PC-9 (cell line): ENCODE measurements around the gene TLE4. TPM values are rescaled to one million over a fixed set of nuclear protein-coding genes. Genes with fewer than 3 reads are reported as not detected.

Experiments used
- BruUV-seq: library from RNA; stranded (reverse); fragments of 400-500 nt; replicated peaks from 2 replicates; lab custom pipeline; 2021; lab: Mats Ljungman, UMichigan
- CTCF ChIA-PET: fragments of 300-600 bp; sonication (Branson Sonifier 250); formaldehyde crosslinking; loops from one replicate; lab custom pipeline; 2022; ENCODE audit warnings: antibody characterized with exemption; lab: Charles Lee
- POLR2A ChIA-PET: fragments of 300-600 bp; sonication (Branson Sonifier 250); formaldehyde crosslinking; loops from one replicate; lab custom pipeline; 2022; ENCODE audit warnings: antibody characterized with exemption; ENCODE audit not compliant: unreplicated experiment; lab: Charles Lee
- DNase-seq, 2 experiments: peaks; one replicate each; pipeline versions ENCODE4 v3.0.0 to v3.0.0-alpha.2; 2015 to 2022; ENCODE audit warnings: mixed read lengths in 1 of 2
- H2AFZ ChIP-seq: fragments of 200-600 bp; sonication (generic); 2 replicates; pipeline ENCODE4 v1.8.1; 2017; ENCODE audit warnings: antibody characterized with exemption
- H3F3A ChIP-seq: fragments of 200-600 bp; sonication (generic); 2 replicates; pipeline ENCODE4 v1.8.1; 2017; ENCODE audit warnings: antibody characterized with exemption, mild to moderate bottlenecking, low read depth; ENCODE audit not compliant: insufficient read depth
- H3K27ac ChIP-seq: fragments of 200-600 bp; sonication (generic); 2 replicates; pipeline ENCODE4 v1.6.1; 2016; ENCODE audit warnings: mixed run types
- H3K27me3 ChIP-seq: fragments of 200-600 bp; sonication (generic); 2 replicates; pipeline ENCODE4 v1.6.1; 2016; ENCODE audit warnings: low read depth, mixed run types; ENCODE audit not compliant: insufficient read depth
- H3K36me3 ChIP-seq: fragments of 200-600 bp; sonication (generic); 2 replicates; pipeline ENCODE4 v1.6.1; 2016; ENCODE audit warnings: low read depth, mixed run types
- H3K4me1 ChIP-seq: fragments of 200-600 bp; sonication (generic); replicated peaks from 2 replicates; pipeline ENCODE4 v1.6.1; 2016; ENCODE audit warnings: mixed run types; ENCODE audit not compliant: insufficient read depth
- H3K4me2 ChIP-seq: fragments of 200-600 bp; sonication (generic); 2 replicates; pipeline ENCODE4 v1.6.1; 2017; ENCODE audit warnings: mixed run types
- H3K4me3 ChIP-seq: fragments of 200-600 bp; sonication (generic); 2 replicates; pipeline ENCODE4 v1.6.1; 2016; ENCODE audit warnings: mixed run types
- H3K79me2 ChIP-seq: fragments of 200-600 bp; sonication (generic); 2 replicates; pipeline ENCODE4 v1.6.1; 2017; ENCODE audit warnings: low read depth, mixed run types
- H3K9me2 ChIP-seq: fragments of 200-600 bp; sonication (generic); 2 replicates; pipeline ENCODE4 v1.8.1; 2017; ENCODE audit warnings: mild to moderate bottlenecking; ENCODE audit not compliant: insufficient read depth
- H3K9me3 ChIP-seq: fragments of 200-600 bp; sonication (generic); 2 replicates; pipeline ENCODE4 v1.8.1; 2016; ENCODE audit warnings: low read depth; ENCODE audit not compliant: insufficient read depth
- H4K20me1 ChIP-seq: fragments of 200-600 bp; sonication (generic); 2 replicates; pipeline ENCODE4 v1.8.1; 2017; ENCODE audit not compliant: insufficient read depth
- CTCF ChIP-seq: fragments of 200-600 bp; sonication (generic); conservative IDR thresholded peaks from 2 replicates; pipeline ENCODE4 v1.6.1; 2017; ENCODE audit warnings: mixed run types, antibody characterized with exemption, mild to moderate bottlenecking, moderate library complexity
- EZH2 ChIP-seq: fragments of 200-600 bp; sonication (generic); IDR thresholded peaks from 2 replicates; pipeline ENCODE4 v1.8.0; 2017; ENCODE audit warnings: antibody characterized with exemption, low read depth
- intact Hi-C: fragments of 100-400 bp; cut with micrococcal nuclease; formaldehyde crosslinking; loops from one replicate; pipeline ENCODE4 v1.10.0; 2022; ENCODE audit not compliant: unreplicated experiment
- total RNA-seq: library from RNA; stranded (reverse); gene quantifications from 2 replicates; pipeline ENCODE4 v1.2.3, GENCODE V29; 2021

The TLE4 gene
- total RNA-seq, 1 experiment from 2014 or later: not detected

- no peaks in the 10 kb centered on the region for H3F3A ChIP-seq
- H3K4me2 ChIP-seq: no peak overlapping the region
- no peaks in the 10 kb centered on the region for H3K9me2 ChIP-seq
- H3K27me3 ChIP-seq: no peaks in the 10 kb centered on the region
- no peaks in the 10 kb centered on the region for H3K4me1 ChIP-seq
- no peaks in the 10 kb centered on the region for H3K36me3 ChIP-seq
- intact Hi-C loops: no loop called here
- ChIA-PET CTCF (no interaction called here), POLR2A (no interaction called here)
- H3K79me2 ChIP-seq: no peaks in the 10 kb centered on the region
- no peak overlapping the region for H2AFZ ChIP-seq
- no peak overlapping the region for H3K27ac ChIP-seq
- H3K4me3 ChIP-seq: no peak overlapping the region
- H4K20me1 ChIP-seq: no peaks in the 10 kb centered on the region
- no TSS peak for BruUV-seq
- no peaks in the 10 kb centered on the region; the same call in 1 of the 2 replicates for H3K9me3 ChIP-seq
- TF ChIP-seq EZH2: no peak
- no peak for TF ChIP-seq CTCF
- no peak for DNase-seq
Measured at GRCh38 chr9:79574136-79574535, 2.4 kb downstream of the TLE4 start.

GRCh38 chr9:79574781-79575180 is 3.0 kb downstream of the TLE4 start:
- H2AFZ ChIP-seq: no peak overlapping the region
- no peaks in the 10 kb centered on the region; the same call in 1 of the 2 replicates for H3K9me3 ChIP-seq
- H3K4me3 ChIP-seq: no peak overlapping the region
- H3K27ac ChIP-seq: no peak overlapping the region
- no peak for TF ChIP-seq CTCF
- TF ChIP-seq EZH2: no peak
- H3K4me1 ChIP-seq: no peaks in the 10 kb centered on the region
- H4K20me1 ChIP-seq: no peaks in the 10 kb centered on the region
- H3K79me2 ChIP-seq: no peaks in the 10 kb centered on the region
- H3K36me3 ChIP-seq: no peaks in the 10 kb centered on the region
- ChIA-PET CTCF (no interaction called here), POLR2A (no interaction called here)
- H3K4me2 ChIP-seq: no peak overlapping the region
- no peak for DNase-seq
- no peaks in the 10 kb centered on the region for H3K9me2 ChIP-seq
- intact Hi-C loops: no loop called here
- no peaks in the 10 kb centered on the region for H3K27me3 ChIP-seq
- no peaks in the 10 kb centered on the region for H3F3A ChIP-seq
- BruUV-seq: no TSS peak

GRCh38 chr9:79575547-79575946 is 3.8 kb downstream of the TLE4 start:
- POLR2A ChIA-PET: no interaction called here
- Histone ChIP-seq H3K79me2 (no peaks in the 10 kb centered on the region), H3K9me2 (no peaks in the 10 kb centered on the region), H3K4me1 (no peaks in the 10 kb centered on the region), H3F3A (no peaks in the 10 kb centered on the region), H3K9me3 (no peaks in the 10 kb centered on the region; the same call in 1 of the 2 replicates), H3K36me3 (no peaks in the 10 kb centered on the region), H3K4me3 (no peak overlapping the region), H3K27ac (no peak overlapping the region), H4K20me1 (no peaks in the 10 kb centered on the region), H2AFZ (no peak overlapping the region), H3K4me2 (no peak overlapping the region), H3K27me3 (no peaks in the 10 kb centered on the region)
- intact Hi-C loops: no loop called here
- CTCF ChIA-PET: no interaction called here
- BruUV-seq: no TSS peak
- TF ChIP-seq CTCF (no peak), EZH2 (no peak)
- no peak for DNase-seq
